Suppressor macrophage (primary cell): ENCODE results near the gene CXCL16.
A peak's percentile ranks its signal among the peaks of the same experiment; 100 is the strongest.
"Not testable (repeated sequence)": the region's sequence is repeated elsewhere in the genome, so short reads cannot be mapped to it uniquely, and the experiment has no call there.

ENCODE experiments used
- DNase-seq, 4 experiments: peaks; one replicate each; pipeline ENCODE4 v3.0.0-alpha.2; 2020 to 2022

Gene CXCL16

GRCh38 chr17:4721203-4722135 lies 18.3 kb downstream of the CXCL16 start:
- DNase-seq: no peak

GRCh38 chr17:4720787-4721186 lies 18.9 kb downstream of the CXCL16 start:
- no peak for DNase-seq

- DNase-seq: no peak
These were observed 20.0 kb downstream of the CXCL16 start for GRCh38 chr17:4719684-4720221.

- no peak for DNase-seq
These were observed 20.6 kb downstream of the CXCL16 start for GRCh38 chr17:4719146-4719545.

- DNase-seq: no peak
These were observed 21.5 kb downstream of the CXCL16 start for GRCh38 chr17:4718276-4718675.

GRCh38 chr17:4717791-4718190 lies 21.9 kb downstream of the CXCL16 start:
- DNase-seq: no peak

GRCh38 chr17:4716081-4716480 lies 23.6 kb downstream of the CXCL16 start:
- DNase-seq: no peak

- DNase-seq: no peak
These were observed 24.5 kb downstream of the CXCL16 start for GRCh38 chr17:4715063-4715744.

- DNase-seq: not testable (repeated sequence)
These were observed 25.2 kb downstream of the CXCL16 start for GRCh38 chr17:4714340-4715062.

GRCh38 chr17:4712526-4712925 lies 27.2 kb downstream of the CXCL16 start:
- peak; percentile 56 to 82 (median 75) for DNase-seq

GRCh38 chr17:4711661-4712181 lies 28.0 kb downstream of the CXCL16 start:
- peak; percentile 90 to 97 (median 94) for DNase-seq

- peak; percentile 75 to 89 (median 84) for DNase-seq
These were observed 28.8 kb downstream of the CXCL16 start for GRCh38 chr17:4710693-4711634.

GRCh38 chr17:4709794-4710692 lies 29.7 kb downstream of the CXCL16 start, which contains the start of gene ARRB2:
Gene ARRB2 (plus strand): TSS chr17:4710632. CDS start chr17:4710722, 90 bp downstream.
- peak; percentile 99 to 100 (median 99) for DNase-seq

GRCh38 chr17:4708436-4708835 lies 31.3 kb downstream of the CXCL16 start:
- peak in 2 of 4 experiments; percentile 31 to 38 for DNase-seq

- peak in 1 of 4 experiments; percentile 29 for DNase-seq
These were observed 33.6 kb downstream of the CXCL16 start for GRCh38 chr17:4706121-4706520.

GRCh38 chr17:4704991-4705390 lies 34.7 kb downstream of the CXCL16 start:
- no peak for DNase-seq

- not testable (repeated sequence) for DNase-seq
These were observed 35.2 kb downstream of the CXCL16 start for GRCh38 chr17:4704574-4704907.

GRCh38 chr17:4703330-4703691 lies 36.4 kb downstream of the CXCL16 start:
- DNase-seq: no peak

GRCh38 chr17:4701116-4701515 lies 38.6 kb downstream of the CXCL16 start:
- DNase-seq: no peak

GRCh38 chr17:4699401-4700056 lies 40.2 kb downstream of the CXCL16 start:
- peak; percentile 26 to 52 (median 40) for DNase-seq
